Glomerular visceral epithelial cell (primary cell): ENCODE measurements around the gene SLC8A3.

Source experiments
- DNase-seq: peaks from one replicate; pipeline ENCODE4 v3.0.0-alpha.2; 2016; ENCODE audit errors: extremely low spot score

Gene SLC8A3

GRCh38 chr14:70069186-70069585 is 119.6 kb downstream of the SLC8A3 start:
- no peak for DNase-seq

- no peak for DNase-seq
These were observed 120.9 kb downstream of the SLC8A3 start for GRCh38 chr14:70067810-70068209.

- DNase-seq: no peak
These were observed 124.5 kb downstream of the SLC8A3 start for GRCh38 chr14:70064136-70064865.

- peak; percentile 11 for DNase-seq
These were observed 127.6 kb downstream of the SLC8A3 start for GRCh38 chr14:70061108-70061507.

GRCh38 chr14:70059545-70059944 is 129.2 kb downstream of the SLC8A3 start:
- DNase-seq: no peak

GRCh38 chr14:70057519-70058136 is 131.1 kb downstream of the SLC8A3 start:
- DNase-seq: no peak

- DNase-seq: peak; percentile 9
These were observed 135.8 kb downstream of the SLC8A3 start for GRCh38 chr14:70052990-70053389.

GRCh38 chr14:70050136-70050535 is 138.6 kb downstream of the SLC8A3 start:
- no peak for DNase-seq

GRCh38 chr14:70049605-70050004 is 139.1 kb downstream of the SLC8A3 start:
- DNase-seq: no peak

- no peak for DNase-seq
These were observed 140.5 kb downstream of the SLC8A3 start for GRCh38 chr14:70048313-70048654.

- DNase-seq: no peak
These were observed 141.0 kb downstream of the SLC8A3 start for GRCh38 chr14:70047598-70048312.

GRCh38 chr14:70045844-70046535 is 142.8 kb downstream of the SLC8A3 start:
- DNase-seq: peak; percentile 70

- no peak for DNase-seq
These were observed 143.4 kb downstream of the SLC8A3 start for GRCh38 chr14:70045310-70045709.

- no peak for DNase-seq
These were observed 145.8 kb downstream of the SLC8A3 start for GRCh38 chr14:70043001-70043400.

GRCh38 chr14:70036665-70037064 is 152.1 kb downstream of the SLC8A3 start:
- DNase-seq: no peak

GRCh38 chr14:70034257-70034656 is 154.5 kb downstream of the SLC8A3 start:
- DNase-seq: no peak

- DNase-seq: no peak
These were observed 155.2 kb downstream of the SLC8A3 start for GRCh38 chr14:70033561-70033960.

GRCh38 chr14:70033116-70033515 is 155.6 kb downstream of the SLC8A3 start:
- no peak for DNase-seq

- DNase-seq: peak; percentile 36
These were observed 156.3 kb downstream of the SLC8A3 start for GRCh38 chr14:70032447-70032846.

- DNase-seq: no peak
These were observed 156.7 kb downstream of the SLC8A3 start for GRCh38 chr14:70032016-70032415.

- DNase-seq: no peak
These were observed 159.2 kb downstream of the SLC8A3 start for GRCh38 chr14:70029296-70030132.
